DOHH2 (cell line): Measurements from ENCODE around the gene RPH3AL.

Experiments
- CTCF ChIP-seq: fragments of 200-600 bp; sonication (generic); IDR thresholded peaks from one replicate; pipeline ENCODE4 v1.5.1; 2014; ENCODE audit warnings: antibody characterized with exemption, mild to moderate bottlenecking, low read depth, low read length; ENCODE audit not compliant: poor library complexity, severe bottlenecking
- EZH2phosphoT487 ChIP-seq: fragments of 200-600 bp; sonication (generic); IDR thresholded peaks from 2 replicates; pipeline ENCODE4 v1.6.1; 2017; ENCODE audit warnings: borderline replicate concordance, mild to moderate bottlenecking, antibody characterized with exemption, low read length, moderate library complexity, mixed read lengths

GRCh38 chr17:381941-382643 lies 29.5 kb upstream of the RPH3AL start:
- TF ChIP-seq CTCF (no peak), EZH2phosphoT487 (no peak)
